ENCODE results near the gene USP37.

Gene USP37

DNA sequence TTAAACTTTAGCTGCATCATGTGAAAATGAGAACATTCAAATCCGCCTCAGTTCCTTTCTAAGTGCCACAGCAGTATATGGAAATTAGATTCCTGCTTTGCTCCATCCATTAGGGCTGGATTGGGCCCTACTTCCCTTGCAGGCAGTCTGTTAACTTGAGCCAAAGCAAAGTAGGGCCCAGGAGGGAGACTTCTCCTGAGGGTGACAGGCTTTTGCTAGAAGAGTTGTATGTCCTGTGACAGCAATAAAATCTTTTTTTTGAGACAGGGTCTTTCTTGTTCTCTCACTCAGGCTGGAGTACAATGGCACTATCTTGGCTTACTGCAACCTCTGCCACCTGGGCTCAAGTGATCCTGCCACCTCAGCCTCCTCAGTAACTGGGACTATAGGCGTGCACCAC is 121.1 kb downstream of the USP37 start:
- Histone ChIP-seq H3F3A (ENCODE audit: low read depth) (no peaks in the 10 kb centered on the region), H3K9me2 (replicated peaks; ENCODE audit: low read depth, low read length) (no peaks in the 10 kb centered on the region), H3K4me1 (ENCODE audit: insufficient read depth, low read length, poor library complexity, severe bottlenecking) (no peaks in the 10 kb centered on the region), H3K27me3 (ENCODE audit: insufficient read depth, low read length, poor library complexity, severe bottlenecking) (no peaks in the 10 kb centered on the region), H3K4me3 (ENCODE audit: low read length, poor library complexity, severe bottlenecking) (no peak overlapping the region), H3K9me3 (ENCODE audit: insufficient read depth, low read depth, low read length) (no peaks in the 10 kb centered on the region), H2AFZ (ENCODE audit: low read length) (no peak overlapping the region), H3K4me2 (ENCODE audit: low read depth, low read length, poor library complexity, severe bottlenecking) (no peak overlapping the region), H4K20me1 (ENCODE audit: insufficient read depth, low read length, poor library complexity, severe bottlenecking) (no peaks in the 10 kb centered on the region), H3K9ac (ENCODE audit: low read depth, low read length, poor library complexity, severe bottlenecking) (no peak overlapping the region), H3K79me2 (ENCODE audit: insufficient read depth, low read length) (no peaks in the 10 kb centered on the region), H3K36me3 (ENCODE audit: insufficient read depth, low read length) (peaks cover 11% of the 10 kb centered on the region; the same call in 1 of the 2 replicates)
- no peak for TF ChIP-seq EZH2phosphoT487 (IDR thresholded peaks at IDR 0.05; ENCODE audit: borderline replicate concordance)
- TF ChIP-seq, protein P1, sequence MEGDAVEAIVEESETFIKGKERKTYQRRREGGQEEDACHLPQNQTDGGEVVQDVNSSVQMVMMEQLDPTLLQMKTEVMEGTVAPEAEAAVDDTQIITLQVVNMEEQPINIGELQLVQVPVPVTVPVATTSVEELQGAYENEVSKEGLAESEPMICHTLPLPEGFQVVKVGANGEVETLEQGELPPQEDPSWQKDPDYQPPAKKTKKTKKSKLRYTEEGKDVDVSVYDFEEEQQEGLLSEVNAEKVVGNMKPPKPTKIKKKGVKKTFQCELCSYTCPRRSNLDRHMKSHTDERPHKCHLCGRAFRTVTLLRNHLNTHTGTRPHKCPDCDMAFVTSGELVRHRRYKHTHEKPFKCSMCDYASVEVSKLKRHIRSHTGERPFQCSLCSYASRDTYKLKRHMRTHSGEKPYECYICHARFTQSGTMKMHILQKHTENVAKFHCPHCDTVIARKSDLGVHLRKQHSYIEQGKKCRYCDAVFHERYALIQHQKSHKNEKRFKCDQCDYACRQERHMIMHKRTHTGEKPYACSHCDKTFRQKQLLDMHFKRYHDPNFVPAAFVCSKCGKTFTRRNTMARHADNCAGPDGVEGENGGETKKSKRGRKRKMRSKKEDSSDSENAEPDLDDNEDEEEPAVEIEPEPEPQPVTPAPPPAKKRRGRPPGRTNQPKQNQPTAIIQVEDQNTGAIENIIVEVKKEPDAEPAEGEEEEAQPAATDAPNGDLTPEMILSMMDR (conservative IDR thresholded peaks at IDR 0.05; ENCODE audit: low read length), result no peak

DNA sequence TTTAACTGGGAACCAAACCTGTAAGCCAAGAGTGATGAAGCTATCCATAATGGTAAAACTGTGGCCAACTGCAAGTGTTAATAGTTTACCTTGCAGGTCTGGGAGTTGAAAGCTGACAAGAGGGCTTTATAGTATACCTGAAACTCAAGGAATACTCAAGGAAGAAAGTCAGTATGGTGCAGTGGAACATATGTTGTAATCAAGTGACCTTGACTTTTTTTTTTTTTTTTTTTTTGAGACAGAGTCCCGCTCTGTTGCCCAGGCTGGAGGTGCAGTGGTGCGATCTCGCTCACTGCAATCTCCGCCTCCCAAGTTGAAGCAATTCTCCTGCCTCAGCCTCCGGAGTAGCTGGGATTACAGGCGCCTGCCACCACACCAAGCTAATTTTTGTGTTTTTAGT is 121.6 kb downstream of the USP37 start:
- H3K27me3 ChIP-seq (ENCODE audit: insufficient read depth, low read length, poor library complexity, severe bottlenecking), result no peaks in the 10 kb centered on the region
- no peaks in the 10 kb centered on the region for H3F3A ChIP-seq (ENCODE audit: low read depth)
- H3K4me1 ChIP-seq (ENCODE audit: insufficient read depth, low read length, poor library complexity, severe bottlenecking), result no peaks in the 10 kb centered on the region
- H3K36me3 ChIP-seq (ENCODE audit: insufficient read depth, low read length), result peaks cover 11% of the 10 kb centered on the region; the same call in 1 of the 2 replicates
- H2AFZ ChIP-seq (ENCODE audit: low read length), result no peak overlapping the region
- no peaks in the 10 kb centered on the region for H4K20me1 ChIP-seq (ENCODE audit: insufficient read depth, low read length, poor library complexity, severe bottlenecking)
- no peak overlapping the region for H3K4me2 ChIP-seq (ENCODE audit: low read depth, low read length, poor library complexity, severe bottlenecking)
- TF ChIP-seq, protein P1 (conservative IDR thresholded peaks at IDR 0.05; ENCODE audit: low read length), result no peak
- TF ChIP-seq EZH2phosphoT487 (IDR thresholded peaks at IDR 0.05; ENCODE audit: borderline replicate concordance), result no peak
- no peaks in the 10 kb centered on the region for H3K9me3 ChIP-seq (ENCODE audit: insufficient read depth, low read depth, low read length)
- H3K9me2 ChIP-seq (replicated peaks; ENCODE audit: low read depth, low read length), result no peaks in the 10 kb centered on the region
- no peak overlapping the region for H3K4me3 ChIP-seq (ENCODE audit: low read length, poor library complexity, severe bottlenecking)
- no peaks in the 10 kb centered on the region for H3K79me2 ChIP-seq (ENCODE audit: insufficient read depth, low read length)
- H3K9ac ChIP-seq (ENCODE audit: low read depth, low read length, poor library complexity, severe bottlenecking), result no peak overlapping the region

DNA sequence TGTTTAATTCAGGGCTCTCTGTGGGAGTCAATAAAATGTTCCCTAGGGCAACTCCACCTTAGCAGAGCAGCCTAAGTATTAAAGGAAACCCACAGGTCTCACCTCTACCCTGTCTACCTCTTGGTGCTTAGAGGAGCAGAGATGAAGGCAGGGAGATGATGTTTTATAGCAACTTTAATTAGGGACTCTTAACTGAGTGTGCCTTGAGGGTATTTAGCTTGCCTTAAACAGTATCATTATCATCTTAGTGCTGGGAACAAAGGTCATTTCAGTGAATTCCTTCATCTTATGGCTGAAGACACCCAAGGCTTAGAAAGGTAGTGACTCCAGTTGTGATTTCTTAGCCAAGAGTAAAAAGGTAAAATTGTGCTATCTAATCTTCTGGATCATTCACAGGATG is 122.5 kb downstream of the USP37 start:
- no peaks in the 10 kb centered on the region for H3K4me1 ChIP-seq (ENCODE audit: insufficient read depth, low read length, poor library complexity, severe bottlenecking)
- H3K79me2 ChIP-seq (ENCODE audit: insufficient read depth, low read length), result no peaks in the 10 kb centered on the region
- H3K27me3 ChIP-seq (ENCODE audit: insufficient read depth, low read length, poor library complexity, severe bottlenecking), result no peaks in the 10 kb centered on the region
- no peaks in the 10 kb centered on the region for H3F3A ChIP-seq (ENCODE audit: low read depth)
- H3K9me2 ChIP-seq (replicated peaks; ENCODE audit: low read depth, low read length), result no peaks in the 10 kb centered on the region
- H3K36me3 ChIP-seq (ENCODE audit: insufficient read depth, low read length), result peaks cover 11% of the 10 kb centered on the region; the same call in 1 of the 2 replicates
- no peak overlapping the region for H3K4me3 ChIP-seq (ENCODE audit: low read length, poor library complexity, severe bottlenecking)
- H4K20me1 ChIP-seq (ENCODE audit: insufficient read depth, low read length, poor library complexity, severe bottlenecking), result no peaks in the 10 kb centered on the region
- H3K9ac ChIP-seq (ENCODE audit: low read depth, low read length, poor library complexity, severe bottlenecking), result no peak overlapping the region
- no peak overlapping the region for H2AFZ ChIP-seq (ENCODE audit: low read length)
- no peaks in the 10 kb centered on the region for H3K9me3 ChIP-seq (ENCODE audit: insufficient read depth, low read depth, low read length)
- TF ChIP-seq, protein P1 (conservative IDR thresholded peaks at IDR 0.05; ENCODE audit: low read length), result no peak
- no peak for TF ChIP-seq EZH2phosphoT487 (IDR thresholded peaks at IDR 0.05; ENCODE audit: borderline replicate concordance)
- no peak overlapping the region for H3K4me2 ChIP-seq (ENCODE audit: low read depth, low read length, poor library complexity, severe bottlenecking)

All from Loucy (cell line).